OCI-LY7 (cell line): ENCODE results near the gene GPD1L. TPM values are rescaled to one million over a fixed set of nuclear protein-coding genes. Genes with fewer than 3 reads are reported as not detected.

Experiments used
- BruUV-seq: library from RNA; stranded (reverse); fragments of 400-500 nt; replicated peaks from 2 replicates; lab custom pipeline; 2021; lab: Mats Ljungman, UMichigan
- CTCF ChIA-PET: fragments of 300-600 bp; sonication (Branson Sonifier 250); formaldehyde crosslinking; loops from one replicate; lab custom pipeline; 2022; ENCODE audit warnings: antibody characterized with exemption; ENCODE audit not compliant: unreplicated experiment; lab: Charles Lee
- POLR2A ChIA-PET: fragments of 300-600 bp; sonication (Branson Sonifier 250); formaldehyde crosslinking; loops from one replicate; lab custom pipeline; 2022; ENCODE audit warnings: antibody characterized with exemption; lab: Charles Lee
- DNase-seq: peaks from one replicate; pipeline ENCODE4 v3.0.0-alpha.2; 2015; ENCODE audit warnings: low spot score
- H2AFZ ChIP-seq: fragments of 200-600 bp; sonication (generic), shearing (Covaris generic); 2 replicates; pipeline ENCODE4 v1.6.1; 2014; ENCODE audit warnings: mild to moderate bottlenecking, antibody characterized with exemption, low read length, moderate library complexity
- H3K27ac ChIP-seq: fragments of 200-600 bp; sonication (generic); 2 replicates; pipeline ENCODE4 v1.5.1; 2014; ENCODE audit warnings: mixed run types, low read depth, mild to moderate bottlenecking, moderate library complexity, low read length, inconsistent platforms; ENCODE audit not compliant: poor library complexity, severe bottlenecking
- H3K36me3 ChIP-seq: fragments of 200-600 bp; sonication (generic); 2 replicates; pipeline ENCODE4 v1.6.1; 2014; ENCODE audit warnings: mild to moderate bottlenecking, antibody characterized with exemption, low read length, moderate library complexity, mixed read lengths; ENCODE audit not compliant: insufficient read depth
- H3K4me1 ChIP-seq: fragments of 200-600 bp; sonication (generic); 2 replicates; pipeline ENCODE4 v1.5.1; 2014; ENCODE audit warnings: mild to moderate bottlenecking, low read length; ENCODE audit not compliant: insufficient read depth, poor library complexity, severe bottlenecking
- H3K4me2 ChIP-seq: fragments of 200-600 bp; sonication (generic); 2 replicates; pipeline ENCODE4 v1.6.1; 2014; ENCODE audit warnings: mild to moderate bottlenecking, low read length
- H3K4me3 ChIP-seq: fragments of 200-600 bp; sonication (generic); 2 replicates; pipeline ENCODE4 v1.5.1; 2014; ENCODE audit warnings: mild to moderate bottlenecking, low read depth, low read length; ENCODE audit not compliant: poor library complexity, severe bottlenecking
- H3K79me2 ChIP-seq: fragments of 200-600 bp; sonication (generic); 2 replicates; pipeline ENCODE4 v1.6.1; 2016; ENCODE audit warnings: low read depth, mild to moderate bottlenecking, low read length, moderate library complexity, mixed read lengths; ENCODE audit not compliant: insufficient read depth
- H3K9me2 ChIP-seq: fragments of 200-600 bp; sonication (generic); 2 replicates; pipeline ENCODE4 v1.6.1; 2016; ENCODE audit warnings: mild to moderate bottlenecking, low read length, mixed read lengths; ENCODE audit not compliant: insufficient read depth
- H3K9me3 ChIP-seq: fragments of 200-600 bp; sonication (generic); 2 replicates; pipeline ENCODE4 v1.6.1; 2014; ENCODE audit warnings: mild to moderate bottlenecking, mixed run types, low read length, mixed read lengths
- H4K20me1 ChIP-seq: fragments of 200-600 bp; sonication (generic); 2 replicates; pipeline ENCODE4 v1.6.1; 2014; ENCODE audit warnings: mild to moderate bottlenecking, antibody characterized with exemption, low read length, moderate library complexity, mixed read lengths; ENCODE audit not compliant: insufficient read depth
- EZH2phosphoT487 ChIP-seq: fragments of 200-600 bp; sonication (generic); IDR thresholded peaks from 2 replicates; pipeline ENCODE4 v1.6.1; 2018; ENCODE audit warnings: low read depth, borderline replicate concordance, mild to moderate bottlenecking, mixed run types, antibody characterized with exemption, low read length, moderate library complexity, mixed read lengths
- intact Hi-C: fragments of 100-400 bp; cut with micrococcal nuclease; formaldehyde crosslinking; loops from one replicate; pipeline ENCODE4 v1.10.0; 2022; ENCODE audit not compliant: unreplicated experiment
- total RNA-seq, 2 experiments: library from RNA; depleted of rRNA in 1 of 2; stranded (reverse); fragments of >200 nt in 1 of 2; shearing (Covaris generic) in 1 of 2; gene quantifications; 2 replicates each; pipeline ENCODE4 v1.2.3, GENCODE V29; 2014 to 2022
- TF ChIP-seq, protein P1 (sequence below): fragments of 200-600 bp; sonication (generic); conservative IDR thresholded peaks from 2 replicates; pipeline ENCODE4 v1.5.1; 2014; ENCODE audit warnings: mild to moderate bottlenecking, antibody characterized with exemption, low read length, moderate library complexity, mixed read lengths

The GPD1L gene
- total RNA-seq, 2 experiments from 2014 or later, result 27.5 to 29.2 TPM

DNA sequence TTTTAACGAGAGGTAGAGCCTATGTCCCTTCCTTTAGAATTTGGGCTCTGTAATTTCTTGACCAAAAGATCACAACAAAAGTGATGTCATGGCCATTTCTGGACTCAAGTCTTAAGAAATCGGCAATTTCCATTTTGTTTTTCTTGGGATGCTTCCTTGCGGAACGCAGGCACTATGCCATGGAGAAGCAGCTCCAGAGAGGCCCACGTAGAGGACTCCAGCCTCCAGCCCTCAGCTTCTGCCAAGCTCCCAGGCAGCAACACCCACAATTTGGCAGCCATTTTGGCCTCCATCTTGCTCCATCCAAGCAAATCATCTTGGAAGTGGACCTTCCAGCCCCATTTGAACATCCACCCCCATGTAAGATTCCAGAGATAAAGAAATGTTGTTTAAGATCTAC, 6.0 kb upstream of the GPD1L start:
- intact Hi-C loops, result no loop called here
- no peaks in the 10 kb centered on the region for H3K4me1 ChIP-seq
- H4K20me1 ChIP-seq, result no peaks in the 10 kb centered on the region
- H3K9me3 ChIP-seq, result peaks cover 26% of the 10 kb centered on the region; the same call in 1 of the 2 replicates
- TF ChIP-seq, protein P1, sequence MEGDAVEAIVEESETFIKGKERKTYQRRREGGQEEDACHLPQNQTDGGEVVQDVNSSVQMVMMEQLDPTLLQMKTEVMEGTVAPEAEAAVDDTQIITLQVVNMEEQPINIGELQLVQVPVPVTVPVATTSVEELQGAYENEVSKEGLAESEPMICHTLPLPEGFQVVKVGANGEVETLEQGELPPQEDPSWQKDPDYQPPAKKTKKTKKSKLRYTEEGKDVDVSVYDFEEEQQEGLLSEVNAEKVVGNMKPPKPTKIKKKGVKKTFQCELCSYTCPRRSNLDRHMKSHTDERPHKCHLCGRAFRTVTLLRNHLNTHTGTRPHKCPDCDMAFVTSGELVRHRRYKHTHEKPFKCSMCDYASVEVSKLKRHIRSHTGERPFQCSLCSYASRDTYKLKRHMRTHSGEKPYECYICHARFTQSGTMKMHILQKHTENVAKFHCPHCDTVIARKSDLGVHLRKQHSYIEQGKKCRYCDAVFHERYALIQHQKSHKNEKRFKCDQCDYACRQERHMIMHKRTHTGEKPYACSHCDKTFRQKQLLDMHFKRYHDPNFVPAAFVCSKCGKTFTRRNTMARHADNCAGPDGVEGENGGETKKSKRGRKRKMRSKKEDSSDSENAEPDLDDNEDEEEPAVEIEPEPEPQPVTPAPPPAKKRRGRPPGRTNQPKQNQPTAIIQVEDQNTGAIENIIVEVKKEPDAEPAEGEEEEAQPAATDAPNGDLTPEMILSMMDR, result no peak
- TF ChIP-seq EZH2phosphoT487, result no peak
- no peaks in the 10 kb centered on the region for H3K79me2 ChIP-seq
- no peaks in the 10 kb centered on the region; the same call in 1 of the 2 replicates for H3K36me3 ChIP-seq
- H3K4me2 ChIP-seq, result no peak overlapping the region
- no peak overlapping the region for H2AFZ ChIP-seq
- H3K4me3 ChIP-seq, result no peak overlapping the region
- ChIA-PET CTCF (no interaction called here), POLR2A (interaction anchor here (0.6 to 1.5 kb wide), 3 partner anchors 8 to 589 kb away, joined by 3 to 4 read pairs (median 4); no protein-coding TSS in a partner anchor)
- BruUV-seq, result no TSS peak
- H3K27ac ChIP-seq, result no peak overlapping the region
- DNase-seq, result no peak
- no peaks in the 10 kb centered on the region for H3K9me2 ChIP-seq

DNA sequence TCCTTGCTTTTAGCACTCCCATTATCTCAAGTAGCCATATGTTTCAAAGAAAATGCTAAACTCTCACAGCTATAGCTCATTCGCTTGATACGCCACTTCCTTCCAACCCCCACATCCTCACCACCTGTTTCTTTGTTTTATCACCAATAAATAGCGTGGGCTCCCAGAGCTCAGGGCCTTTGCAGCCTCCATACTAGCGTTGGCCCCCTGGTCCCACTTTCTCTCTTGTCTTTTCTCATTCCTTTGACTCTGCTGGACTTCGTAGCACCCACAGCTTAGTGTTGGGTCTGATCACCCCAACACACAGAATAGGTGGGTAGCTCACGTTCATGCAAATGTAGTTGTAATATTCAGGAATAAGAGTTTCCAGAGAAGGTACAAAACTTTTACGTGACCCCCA, 4.1 kb upstream of the GPD1L start:
- CTCF ChIA-PET, result no interaction called here
- DNase-seq, result peak; percentile 10
- no peak overlapping the region for H3K4me2 ChIP-seq
- TF ChIP-seq EZH2phosphoT487, result no peak
- TF ChIP-seq, protein P1, result no peak
- peaks cover 26% of the 10 kb centered on the region; the same call in 1 of the 2 replicates for H3K9me3 ChIP-seq
- intact Hi-C loops, result no loop called here
- H4K20me1 ChIP-seq, result no peaks in the 10 kb centered on the region
- H3K79me2 ChIP-seq, result peaks cover 4% of the 10 kb centered on the region; the same call in 1 of the 2 replicates
- H3K36me3 ChIP-seq, result no peaks in the 10 kb centered on the region; the same call in 1 of the 2 replicates
- no peak overlapping the region for H2AFZ ChIP-seq
- H3K9me2 ChIP-seq, result no peaks in the 10 kb centered on the region
- H3K27ac ChIP-seq, result no peak overlapping the region
- H3K4me3 ChIP-seq, result no peak overlapping the region
- BruUV-seq, result no TSS peak
- H3K4me1 ChIP-seq, result peaks cover 7% of the 10 kb centered on the region
- POLR2A ChIA-PET, result no interaction called here

DNA sequence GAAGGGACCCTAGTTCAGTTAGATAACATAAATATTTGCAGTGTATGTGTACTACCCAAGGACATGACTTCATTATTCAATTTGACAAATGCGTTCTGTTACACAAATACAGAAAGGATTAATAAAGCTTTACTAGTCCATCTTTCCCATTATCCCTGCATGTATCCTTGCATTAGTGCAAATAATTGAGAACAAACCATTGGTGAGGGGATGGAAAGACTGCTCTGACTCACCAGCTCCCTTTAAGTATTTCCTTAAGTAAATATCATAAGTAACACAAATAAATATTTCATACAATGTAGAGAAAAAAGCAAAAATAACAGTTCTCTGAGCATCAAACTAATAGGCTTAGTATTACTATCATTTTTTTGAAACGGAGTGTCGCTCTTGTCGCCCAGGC, 1.9 kb upstream of the GPD1L start:
- no peaks in the 10 kb centered on the region; the same call in 1 of the 2 replicates for H3K36me3 ChIP-seq
- CTCF ChIA-PET, result no interaction called here
- POLR2A ChIA-PET, result interaction anchor here (0.6 to 1.3 kb wide), 3 partner anchors 25 to 87 kb away, joined by 4 read pairs; no protein-coding TSS in a partner anchor
- H3K79me2 ChIP-seq, result peaks cover 13% of the 10 kb centered on the region; the same call in 1 of the 2 replicates
- no peaks in the 10 kb centered on the region for H4K20me1 ChIP-seq
- intact Hi-C loops, result no loop called here
- H3K9me2 ChIP-seq, result no peaks in the 10 kb centered on the region
- no peak overlapping the region for H2AFZ ChIP-seq
- no peak overlapping the region for H3K27ac ChIP-seq
- H3K9me3 ChIP-seq, result peaks cover 26% of the 10 kb centered on the region; the same call in 1 of the 2 replicates
- DNase-seq, result no peak
- TF ChIP-seq EZH2phosphoT487, result no peak
- TF ChIP-seq, protein P1, result no peak
- H3K4me2 ChIP-seq, result no peak overlapping the region
- no TSS peak for BruUV-seq
- H3K4me3 ChIP-seq, result no peak overlapping the region
- H3K4me1 ChIP-seq, result peaks cover 12% of the 10 kb centered on the region
